Putamen (tissue), 1 donor: ENCODE results near the gene SLAMF1.
"Not testable (repeated sequence)": the region's sequence is repeated elsewhere in the genome, so short reads cannot be mapped to it uniquely, and the experiment has no call there.

Source experiments
- DNase-seq: peaks from one replicate; pipeline ENCODE4 v3.0.0-alpha.2; 2016; ENCODE audit warnings: low spot score

SLAMF1 gene

GRCh38 chr1:160665330-160666078 lies 18.7 kb upstream of the SLAMF1 start:
- no peak for DNase-seq

- DNase-seq = no peak
Measured at GRCh38 chr1:160664573-160665051, 17.8 kb upstream of the SLAMF1 start.

GRCh38 chr1:160662910-160663309 lies 16.1 kb upstream of the SLAMF1 start:
- DNase-seq = no peak

- DNase-seq = no peak
Measured at GRCh38 chr1:160659566-160659965, 12.7 kb upstream of the SLAMF1 start.

DNA sequence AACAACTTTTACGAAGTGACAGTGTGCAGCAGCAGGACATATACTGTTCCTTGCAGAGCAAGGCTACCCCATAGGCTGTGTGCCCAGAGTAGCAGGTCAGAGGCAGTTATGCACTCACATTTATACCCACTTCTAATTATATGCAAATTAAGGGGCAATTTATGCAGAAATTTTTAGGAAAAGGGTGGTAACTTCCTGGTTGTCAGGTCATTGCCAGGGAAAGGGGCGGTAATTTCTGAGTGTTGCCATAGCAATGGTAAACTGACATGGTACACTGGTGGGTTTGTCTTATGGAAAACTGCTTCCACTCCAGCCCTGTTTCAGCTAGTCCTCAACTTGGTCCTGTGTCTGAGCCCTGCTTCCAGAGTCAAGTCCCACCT lies 12.0 kb upstream of the SLAMF1 start:
- DNase-seq = no peak

DNA sequence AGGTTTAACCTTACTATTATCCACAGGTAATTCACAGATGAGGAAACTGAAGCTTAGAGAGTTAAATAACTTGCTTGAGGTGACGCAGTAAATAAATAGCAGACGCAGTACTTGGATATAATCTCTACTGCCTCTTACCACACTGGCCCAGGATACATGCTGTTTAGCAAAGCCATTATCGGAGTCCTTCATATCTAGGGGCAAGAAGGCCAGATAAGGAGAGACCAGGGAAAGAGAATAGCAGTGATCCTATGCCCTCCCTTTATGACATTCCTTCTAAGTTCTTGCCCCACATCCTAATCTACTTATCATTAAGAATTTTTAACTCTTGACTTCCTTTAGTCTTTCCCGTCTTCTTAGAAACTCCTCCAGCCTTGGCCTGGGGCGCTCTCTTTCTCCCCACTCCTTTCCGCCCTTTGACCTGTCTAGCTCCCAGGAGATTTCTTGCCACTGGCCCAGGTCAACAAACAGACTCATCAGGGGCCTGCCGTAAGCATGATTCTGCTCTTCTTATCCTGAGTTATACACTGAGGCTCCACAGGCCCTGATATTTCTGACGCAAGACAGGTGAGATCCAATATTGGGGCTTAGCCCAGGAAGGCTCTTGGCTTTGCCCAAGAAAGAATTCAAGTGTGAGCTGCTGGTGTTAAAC lies 11.4 kb upstream of the SLAMF1 start:
- DNase-seq = no peak

DNA sequence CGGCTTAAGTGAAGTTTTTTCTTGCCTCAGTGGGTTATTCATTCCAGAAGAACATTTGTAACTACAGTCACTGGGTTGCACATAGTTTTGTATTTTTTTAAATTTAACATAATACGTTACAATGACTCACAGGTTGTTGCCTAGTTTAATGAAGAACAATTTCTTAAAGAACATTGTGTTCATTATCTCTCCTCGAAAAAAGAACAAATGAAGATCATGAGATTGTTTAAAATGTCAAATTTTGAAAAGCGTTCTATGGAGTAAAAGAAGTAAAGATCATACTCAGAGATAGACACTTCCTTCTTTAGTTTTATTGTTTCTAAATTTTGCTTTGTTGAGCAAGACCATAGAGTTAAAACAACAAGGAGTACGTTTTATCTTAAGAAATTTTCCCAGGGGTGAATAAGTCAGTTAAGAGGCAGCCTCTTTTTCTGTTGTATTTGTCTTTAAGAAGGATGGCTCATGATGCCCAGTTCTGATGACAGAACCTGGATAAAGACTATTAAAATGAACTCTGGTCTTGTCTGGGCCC lies 10.5 kb upstream of the SLAMF1 start:
- no peak for DNase-seq

GRCh38 chr1:160656737-160657136 lies 9.9 kb upstream of the SLAMF1 start:
- no peak for DNase-seq

- DNase-seq = no peak
Measured at GRCh38 chr1:160653620-160654016, 6.8 kb upstream of the SLAMF1 start.

GRCh38 chr1:160652924-160653619 lies 6.2 kb upstream of the SLAMF1 start:
- no peak for DNase-seq

DNA sequence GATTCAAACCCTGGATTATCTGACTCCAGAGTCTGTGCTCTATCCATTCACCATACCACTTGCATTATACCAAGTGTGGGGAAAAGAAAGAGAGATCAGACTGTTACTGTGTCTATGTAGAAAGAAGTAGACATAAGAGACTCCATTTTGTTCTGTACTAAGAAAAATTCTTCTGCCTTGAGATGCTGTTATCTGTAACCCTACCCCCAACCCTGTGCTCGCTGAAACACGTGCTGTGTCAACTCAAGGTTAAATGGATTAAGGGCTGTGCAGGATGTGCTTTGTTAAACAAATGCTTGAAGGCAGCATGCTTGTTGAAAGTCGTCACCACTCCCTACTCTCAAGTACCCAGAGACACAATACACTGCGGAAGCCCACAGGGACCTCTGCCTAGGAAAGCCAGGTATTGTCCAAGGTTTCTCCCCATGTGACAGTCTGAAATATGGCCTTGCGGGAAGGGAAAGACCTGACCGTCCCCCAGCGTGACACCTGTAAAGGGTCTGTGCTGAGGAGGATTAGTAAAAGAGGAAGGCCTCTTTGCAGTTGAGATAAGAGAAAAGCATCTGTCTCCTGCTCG lies 5.3 kb upstream of the SLAMF1 start:
- DNase-seq = not testable (repeated sequence)

DNA sequence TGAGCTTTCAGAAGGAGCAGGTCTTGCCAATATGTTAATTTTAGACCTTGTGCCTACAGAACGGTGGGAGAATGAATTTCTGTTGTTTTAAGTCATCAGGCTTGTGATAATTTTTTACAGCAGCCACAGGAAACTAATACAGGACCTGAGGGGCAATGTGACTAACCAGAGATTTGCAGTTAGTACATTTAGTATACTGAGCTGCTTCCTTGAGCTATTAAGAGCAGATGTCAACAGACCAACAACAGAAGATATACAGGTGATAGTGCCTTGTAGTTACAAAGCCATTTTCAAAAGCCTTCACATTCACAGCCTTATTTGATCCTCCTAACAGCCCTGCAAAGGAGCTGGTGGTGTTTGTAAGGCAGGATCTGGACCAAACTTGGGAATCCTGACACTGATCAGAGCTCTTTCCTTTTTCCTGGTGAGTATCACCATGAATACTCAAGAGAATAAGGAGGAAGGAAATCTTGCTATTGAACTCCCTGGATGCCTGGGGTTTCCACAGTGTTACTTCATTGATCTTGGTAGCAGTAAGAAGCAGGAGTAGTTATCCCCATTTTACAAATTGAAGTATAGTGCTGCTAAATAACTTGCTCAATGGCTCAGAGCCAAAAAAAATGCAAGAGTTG lies 4.7 kb upstream of the SLAMF1 start:
- DNase-seq = no peak

GRCh38 chr1:160647329-160647720 lies 481 bp upstream of the SLAMF1 start:
- no peak for DNase-seq

GRCh38 chr1:160646180-160646579 lies 664 bp downstream of the SLAMF1 start:
- DNase-seq = no peak

DNA sequence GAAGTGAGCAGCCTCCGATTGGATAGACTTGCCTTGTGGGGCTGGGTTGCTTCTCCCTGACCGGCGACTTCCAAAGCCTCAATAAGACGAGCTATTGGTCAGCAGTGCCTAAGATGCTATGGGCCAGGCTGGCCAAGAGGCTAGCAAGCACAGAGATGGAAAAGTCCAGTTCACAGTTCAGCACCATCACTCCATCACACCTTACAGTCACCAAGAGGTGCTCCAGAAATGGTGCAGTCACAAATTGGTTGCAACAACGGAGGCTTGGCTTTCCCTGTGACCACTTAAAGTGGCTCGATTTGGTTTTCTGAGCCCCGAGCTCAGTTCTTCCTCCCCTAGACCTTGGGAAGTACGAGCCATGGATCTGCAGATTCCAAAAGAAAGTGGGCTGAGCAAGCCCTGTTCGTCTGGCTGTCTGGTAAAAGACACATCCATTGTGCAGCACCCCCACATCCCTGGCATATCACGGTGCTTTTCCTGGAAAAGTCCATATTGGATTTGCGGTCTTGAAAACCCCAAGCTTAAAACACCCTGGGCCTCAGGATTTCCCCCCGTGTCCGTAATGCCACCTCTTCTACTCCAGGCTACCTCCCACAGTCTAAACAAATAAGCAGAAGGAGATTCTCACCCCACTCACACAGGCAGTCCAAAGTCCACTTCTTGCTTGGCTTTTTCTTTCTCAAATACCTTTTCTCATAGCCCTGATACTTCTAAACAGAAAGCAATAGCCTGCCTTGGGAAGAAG lies 1.3 kb downstream of the SLAMF1 start:
- no peak for DNase-seq

GRCh38 chr1:160644399-160644798 lies 2.4 kb downstream of the SLAMF1 start:
- no peak for DNase-seq

DNA sequence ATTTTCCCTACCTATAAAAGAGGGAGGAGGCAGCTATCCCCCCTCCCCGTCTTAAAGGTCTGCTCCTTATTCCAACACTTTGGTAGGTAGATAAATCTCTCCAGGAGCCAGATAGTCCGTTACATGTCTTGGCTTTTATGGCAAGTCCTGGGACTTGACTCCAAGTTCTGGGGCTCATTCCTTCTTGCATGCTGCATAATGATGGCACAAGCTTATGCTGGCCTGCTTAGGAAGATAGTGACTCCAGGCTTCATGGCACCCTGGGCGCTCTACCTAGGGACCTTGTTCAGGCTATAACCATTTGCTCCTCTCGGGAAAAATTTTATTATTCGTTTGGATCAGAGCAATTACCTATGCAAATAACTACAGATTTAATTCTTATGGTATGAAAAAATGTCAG lies 3.7 kb downstream of the SLAMF1 start:
- no peak for DNase-seq

GRCh38 chr1:160642281-160642644 lies 4.6 kb downstream of the SLAMF1 start:
- DNase-seq = no peak

DNA sequence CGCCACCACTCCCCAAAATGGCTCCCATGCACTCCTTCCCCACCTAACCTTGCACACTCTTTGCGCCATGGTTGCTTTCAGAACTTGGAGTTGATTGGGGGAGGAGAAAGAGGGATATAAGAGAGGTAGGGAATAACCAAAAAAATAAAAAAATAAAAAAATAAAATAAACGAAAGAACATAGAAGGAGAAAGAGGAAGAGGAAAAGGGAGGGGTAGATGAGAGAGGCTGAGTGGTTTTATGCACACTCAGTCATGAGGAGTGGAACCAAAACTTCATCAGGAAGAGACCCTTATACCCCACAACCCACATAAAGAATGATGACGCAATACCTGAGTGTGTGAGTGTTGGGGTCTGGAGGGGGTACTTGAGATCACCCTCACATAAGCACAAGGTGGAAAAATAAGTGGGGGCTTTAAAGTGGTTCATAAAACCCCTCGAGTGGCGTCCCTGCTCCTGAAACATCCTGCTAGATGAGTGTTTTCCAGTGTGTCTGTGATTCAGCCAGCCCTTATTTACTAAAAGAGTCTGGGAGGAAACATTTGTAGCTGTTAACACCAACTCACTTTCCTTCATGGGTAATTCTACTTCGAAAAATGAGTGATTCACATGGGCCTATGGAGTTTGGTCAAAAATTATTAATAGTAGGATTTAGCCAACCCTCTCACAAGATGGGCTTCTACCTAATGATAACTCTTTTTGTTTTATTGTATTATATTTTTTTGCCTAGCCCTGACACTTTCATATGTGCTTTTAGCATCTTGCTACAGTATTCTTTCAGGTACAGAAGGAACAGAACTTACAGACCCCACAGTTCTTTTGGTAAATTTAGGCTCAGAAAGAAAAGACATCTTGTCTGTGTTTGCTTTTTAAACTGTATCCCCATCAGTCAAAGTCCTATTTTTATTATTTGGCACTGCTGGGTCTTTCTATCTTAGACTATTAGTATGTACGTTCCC lies 5.2 kb downstream of the SLAMF1 start:
- no peak for DNase-seq
